Measurements from ENCODE around the gene GNA15.

Gene GNA15

GRCh38 chr19:3142781-3143337 lies 7.0 kb downstream of the GNA15 start:
- TF ChIP-seq, protein P1, sequence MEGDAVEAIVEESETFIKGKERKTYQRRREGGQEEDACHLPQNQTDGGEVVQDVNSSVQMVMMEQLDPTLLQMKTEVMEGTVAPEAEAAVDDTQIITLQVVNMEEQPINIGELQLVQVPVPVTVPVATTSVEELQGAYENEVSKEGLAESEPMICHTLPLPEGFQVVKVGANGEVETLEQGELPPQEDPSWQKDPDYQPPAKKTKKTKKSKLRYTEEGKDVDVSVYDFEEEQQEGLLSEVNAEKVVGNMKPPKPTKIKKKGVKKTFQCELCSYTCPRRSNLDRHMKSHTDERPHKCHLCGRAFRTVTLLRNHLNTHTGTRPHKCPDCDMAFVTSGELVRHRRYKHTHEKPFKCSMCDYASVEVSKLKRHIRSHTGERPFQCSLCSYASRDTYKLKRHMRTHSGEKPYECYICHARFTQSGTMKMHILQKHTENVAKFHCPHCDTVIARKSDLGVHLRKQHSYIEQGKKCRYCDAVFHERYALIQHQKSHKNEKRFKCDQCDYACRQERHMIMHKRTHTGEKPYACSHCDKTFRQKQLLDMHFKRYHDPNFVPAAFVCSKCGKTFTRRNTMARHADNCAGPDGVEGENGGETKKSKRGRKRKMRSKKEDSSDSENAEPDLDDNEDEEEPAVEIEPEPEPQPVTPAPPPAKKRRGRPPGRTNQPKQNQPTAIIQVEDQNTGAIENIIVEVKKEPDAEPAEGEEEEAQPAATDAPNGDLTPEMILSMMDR (IDR thresholded peaks at IDR 0.05): no peak
- Histone ChIP-seq H3K4me3 (ENCODE audit: low read depth in 1 of 2, low read length in 1 of 2) (no peak overlapping the region), H3K27me3 (no peaks in the 10 kb centered on the region), H3K27ac (peak overlapping the region; percentile 90), H3K9me3 (no peaks in the 10 kb centered on the region), H3K36me3 (no peaks in the 10 kb centered on the region), H3K4me1 (ENCODE audit: control insufficient read depth in 1 of 2, insufficient read depth in 1 of 2, low read depth in 1 of 2, low read length in 1 of 2) (peaks cover 37 to 42% of the 10 kb centered on the region in 2 experiments)

- Histone ChIP-seq H3K36me3 (peaks cover 23% of the 10 kb centered on the region), H3K27ac (peak overlapping the region; percentile 74), H3K4me1 (ENCODE audit: control insufficient read depth in 1 of 2, insufficient read depth in 1 of 2, low read depth in 1 of 2, low read length in 1 of 2) (peaks cover 25 to 31% of the 10 kb centered on the region in 2 experiments), H3K9me3 (no peaks in the 10 kb centered on the region), H3K4me3 (ENCODE audit: low read depth in 1 of 2, low read length in 1 of 2) (peak overlapping the region; percentile 31 to 49), H3K27me3 (no peaks in the 10 kb centered on the region)
- TF ChIP-seq, protein P1 (IDR thresholded peaks at IDR 0.05): no peak
Measured at GRCh38 chr19:3145909-3146676, 10.3 kb downstream of the GNA15 start.

DNA sequence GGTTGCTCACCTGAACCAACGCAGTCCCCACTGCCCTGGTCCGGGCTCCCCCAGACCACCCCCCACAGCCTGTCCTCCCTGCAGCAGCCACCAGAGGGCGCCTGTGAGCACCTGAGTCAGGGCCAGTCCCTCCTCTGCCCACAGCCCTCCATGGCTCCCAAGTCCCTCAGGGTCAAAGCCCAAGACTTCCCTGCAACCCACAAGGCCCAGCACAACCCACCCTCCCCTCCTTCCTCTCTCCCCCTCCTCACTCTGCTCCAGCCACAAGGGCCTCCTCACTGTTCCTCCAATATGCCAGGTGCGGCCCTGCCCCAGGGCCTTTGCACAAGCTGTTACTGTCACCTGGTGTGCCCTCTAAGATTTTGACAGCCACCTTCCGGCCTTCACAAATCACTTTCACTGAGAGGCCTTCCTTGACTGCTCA lies 10.9 kb downstream of the GNA15 start:
- H3K36me3 ChIP-seq: peaks cover 29% of the 10 kb centered on the region
- no peaks in the 10 kb centered on the region for H3K9me3 ChIP-seq
- H3K4me3 ChIP-seq (ENCODE audit: low read depth in 1 of 2, low read length in 1 of 2): no peak overlapping the region
- TF ChIP-seq, protein P1 (IDR thresholded peaks at IDR 0.05): peak; percentile 96
- H3K27ac ChIP-seq: peak overlapping the region; percentile 74
- H3K27me3 ChIP-seq: no peaks in the 10 kb centered on the region
- peaks cover 19 to 25% of the 10 kb centered on the region in 2 experiments for H3K4me1 ChIP-seq (ENCODE audit: control insufficient read depth in 1 of 2, insufficient read depth in 1 of 2, low read depth in 1 of 2, low read length in 1 of 2)

GRCh38 chr19:3148503-3148902 lies 12.7 kb downstream of the GNA15 start:
- Histone ChIP-seq H3K36me3 (peaks cover 37% of the 10 kb centered on the region), H3K27me3 (no peaks in the 10 kb centered on the region), H3K4me3 (ENCODE audit: low read depth in 1 of 2, low read length in 1 of 2) (no peak overlapping the region), H3K4me1 (ENCODE audit: control insufficient read depth in 1 of 2, insufficient read depth in 1 of 2, low read depth in 1 of 2, low read length in 1 of 2) (peaks cover 12 to 15% of the 10 kb centered on the region in 2 experiments), H3K9me3 (no peaks in the 10 kb centered on the region), H3K27ac (no peak overlapping the region)
- TF ChIP-seq, protein P1 (IDR thresholded peaks at IDR 0.05): no peak

DNA sequence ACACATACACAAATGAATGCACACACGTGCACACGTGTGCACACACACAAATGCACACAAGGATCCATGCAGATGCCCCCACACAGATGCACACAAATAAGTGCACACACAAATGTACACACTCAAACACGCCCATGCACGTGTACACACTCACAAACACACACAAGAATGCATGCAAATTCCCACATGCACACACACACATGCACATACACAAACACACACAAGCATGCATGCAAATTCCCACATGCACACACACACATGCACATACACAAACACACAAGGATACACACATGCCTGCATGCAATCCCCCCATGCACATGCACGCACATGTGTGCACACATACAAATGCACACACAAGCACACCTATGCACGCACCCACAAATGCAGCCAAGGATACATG lies 13.3 kb downstream of the GNA15 start:
- Histone ChIP-seq H3K27ac (no peak overlapping the region), H3K4me3 (ENCODE audit: low read depth in 1 of 2, low read length in 1 of 2) (no peak overlapping the region), H3K36me3 (peaks cover 37% of the 10 kb centered on the region), H3K9me3 (no peaks in the 10 kb centered on the region), H3K27me3 (no peaks in the 10 kb centered on the region), H3K4me1 (ENCODE audit: control insufficient read depth in 1 of 2, insufficient read depth in 1 of 2, low read depth in 1 of 2, low read length in 1 of 2) (peaks cover 12 to 15% of the 10 kb centered on the region in 2 experiments)
- TF ChIP-seq, protein P1 (IDR thresholded peaks at IDR 0.05): no peak
